IMR-90 (cell line): ENCODE results near the gene EBF3.

Experiments
- BHLHE40 ChIP-seq: fragments of 150-350 bp; IDR thresholded peaks from 2 replicates; pipeline ENCODE4 v1.6.1; 2016; ENCODE audit warnings: mild to moderate bottlenecking, low read depth, low read length
- CEBPB ChIP-seq: IDR thresholded peaks from 2 replicates; pipeline ENCODE4 v1.6.1; 2012; ENCODE audit warnings: low read depth, low read length, improper control_type of control experiment
- CTCF ChIP-seq: conservative IDR thresholded peaks from 2 replicates; pipeline ENCODE4 v1.5.1; 2012; ENCODE audit warnings: mild to moderate bottlenecking, low read depth, low read length, improper control_type of control experiment
- MAFK ChIP-seq: IDR thresholded peaks from 2 replicates; pipeline ENCODE4 v1.6.1; 2012; ENCODE audit warnings: low read depth, low read length, improper control_type of control experiment
- MXI1 ChIP-seq: IDR thresholded peaks from 2 replicates; pipeline ENCODE4 v1.6.1; 2012; ENCODE audit warnings: low read depth, mild to moderate bottlenecking, low read length, moderate library complexity, borderline replicate concordance
- NFE2L2 ChIP-seq: fragments of 150-350 bp; IDR thresholded peaks from 2 replicates; pipeline ENCODE4 v1.6.1; 2016; ENCODE audit warnings: low read depth, mild to moderate bottlenecking, low read length
- POLR2A ChIP-seq: IDR thresholded peaks from 2 replicates; pipeline ENCODE4 v1.6.1; 2012; ENCODE audit warnings: mild to moderate bottlenecking, low read depth, low read length
- RAD21 ChIP-seq: IDR thresholded peaks from 2 replicates; pipeline ENCODE4 v1.6.1; 2012; ENCODE audit warnings: low read length, improper control_type of control experiment
- RCOR1 ChIP-seq: IDR thresholded peaks from 2 replicates; pipeline ENCODE4 v1.6.1; 2012; ENCODE audit warnings: mild to moderate bottlenecking, low read length, improper control_type of control experiment; ENCODE audit not compliant: insufficient replicate concordance
- RFX5 ChIP-seq: IDR thresholded peaks from 2 replicates; pipeline ENCODE4 v1.8.0; 2012; ENCODE audit warnings: low read depth, mild to moderate bottlenecking, low read length, moderate library complexity
- SMC3 ChIP-seq: fragments of 150-350 bp; IDR thresholded peaks from 2 replicates; pipeline ENCODE4 v1.6.1; 2016; ENCODE audit warnings: low read depth, mild to moderate bottlenecking, antibody characterized with exemption, low read length, moderate library complexity
- USF2 ChIP-seq: fragments of 150-350 bp; IDR thresholded peaks from 2 replicates; pipeline ENCODE4 v1.6.1; 2017; ENCODE audit warnings: mild to moderate bottlenecking, antibody characterized with exemption, low read length, low read depth
- TF ChIP-seq, protein P1 (sequence below): fragments of 150-350 bp; IDR thresholded peaks from 2 replicates; pipeline ENCODE4 v1.6.1; 2016; ENCODE audit warnings: low read depth, mild to moderate bottlenecking, low read length, moderate library complexity, borderline replicate concordance

DNA sequence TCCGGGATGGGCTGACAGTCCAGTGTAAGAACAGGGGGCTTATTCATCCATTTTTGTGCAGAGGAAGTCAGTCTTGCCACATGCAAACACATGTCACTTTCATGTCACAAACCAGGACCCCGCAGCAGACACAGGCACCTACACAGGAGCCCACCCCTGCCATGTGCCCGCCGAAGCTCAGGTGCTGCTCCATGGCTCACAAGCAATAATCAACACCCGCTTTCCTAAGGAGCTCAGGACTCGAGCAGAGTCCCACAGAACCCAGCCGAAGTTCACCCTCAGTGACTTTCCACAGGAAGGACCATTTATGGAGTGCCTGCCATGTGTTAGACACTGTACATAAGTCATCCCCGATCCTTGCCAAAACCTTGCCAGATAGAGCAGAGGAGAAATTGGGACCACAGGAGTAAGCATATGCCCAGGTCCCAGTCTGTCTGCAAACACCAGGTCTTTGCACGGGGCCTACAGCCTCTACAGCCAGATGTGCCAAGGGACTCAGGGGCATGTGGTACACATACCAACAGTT is 99.4 kb downstream of the EBF3 start:
- TF ChIP-seq CTCF: no peak
- TF ChIP-seq POLR2A: no peak
- TF ChIP-seq CEBPB: no peak
- no peak for TF ChIP-seq SMC3
- TF ChIP-seq RFX5: no peak
- no peak for TF ChIP-seq RCOR1
- TF ChIP-seq BHLHE40: no peak
- no peak for TF ChIP-seq USF2
- TF ChIP-seq, protein P1, sequence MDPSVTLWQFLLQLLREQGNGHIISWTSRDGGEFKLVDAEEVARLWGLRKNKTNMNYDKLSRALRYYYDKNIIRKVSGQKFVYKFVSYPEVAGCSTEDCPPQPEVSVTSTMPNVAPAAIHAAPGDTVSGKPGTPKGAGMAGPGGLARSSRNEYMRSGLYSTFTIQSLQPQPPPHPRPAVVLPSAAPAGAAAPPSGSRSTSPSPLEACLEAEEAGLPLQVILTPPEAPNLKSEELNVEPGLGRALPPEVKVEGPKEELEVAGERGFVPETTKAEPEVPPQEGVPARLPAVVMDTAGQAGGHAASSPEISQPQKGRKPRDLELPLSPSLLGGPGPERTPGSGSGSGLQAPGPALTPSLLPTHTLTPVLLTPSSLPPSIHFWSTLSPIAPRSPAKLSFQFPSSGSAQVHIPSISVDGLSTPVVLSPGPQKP: no peak
- no peak for TF ChIP-seq MXI1
- TF ChIP-seq RAD21: no peak
- TF ChIP-seq MAFK: no peak
- no peak for TF ChIP-seq NFE2L2
